Astrocyte of the spinal cord (primary cell): ENCODE results near the gene SLC20A1.

Experiments
- DNase-seq: peaks from one replicate; pipeline ENCODE4 v3.0.0; 2011; ENCODE audit warnings: low read depth, low spot score
- H3K4me3 ChIP-seq: 2 replicates; pipeline ENCODE4 v1.5.1; 2011; ENCODE audit warnings: low read depth, mild to moderate bottlenecking, low read length, moderate library complexity
- CTCF ChIP-seq: IDR thresholded peaks from 2 replicates; pipeline ENCODE4 v1.5.1; 2012; ENCODE audit warnings: low read depth, mild to moderate bottlenecking, low read length, inconsistent platforms
- in situ Hi-C: cut with HindIII; loops from 2 replicates; pipeline ENCODE4 v1.10.0; 2017; ENCODE audit warnings: low sequenced_read_pairs

SLC20A1 gene

GRCh38 chr2:112679484-112679883 is 33.7 kb downstream of the SLC20A1 start:
- no peak overlapping the region for H3K4me3 ChIP-seq
- DNase-seq, result no peak

GRCh38 chr2:112680666-112681101 is 34.9 kb downstream of the SLC20A1 start:
- DNase-seq, result peak; percentile 32
- in situ Hi-C loops, result no loop called here
- H3K4me3 ChIP-seq, result no peak overlapping the region
- no peak for TF ChIP-seq CTCF

More at GRCh38 chr2:112679484-112679883, 33.7 kb downstream of the SLC20A1 start:
- in situ Hi-C loops, result no loop called here
- no peak for TF ChIP-seq CTCF

GRCh38 chr2:112682101-112682500 is 36.4 kb downstream of the SLC20A1 start:
- no peak for DNase-seq
- H3K4me3 ChIP-seq, result no peak overlapping the region
- in situ Hi-C loops, result no loop called here
- TF ChIP-seq CTCF, result no peak

- no peak for TF ChIP-seq CTCF
- in situ Hi-C loops, result no loop called here
- DNase-seq, result no peak
- no peak overlapping the region for H3K4me3 ChIP-seq
These were observed 38.0 kb downstream of the SLC20A1 start for GRCh38 chr2:112683550-112684414.

GRCh38 chr2:112684415-112684775 is 38.7 kb downstream of the SLC20A1 start:
- no peak for DNase-seq
- H3K4me3 ChIP-seq, result no peak overlapping the region
- no peak for TF ChIP-seq CTCF
- in situ Hi-C loops, result no loop called here

- in situ Hi-C loops, result no loop called here
These were observed 39.6 kb downstream of the SLC20A1 start for GRCh38 chr2:112685271-112685884.

More at GRCh38 chr2:112685271-112685884, 39.6 kb downstream of the SLC20A1 start:
- DNase-seq, result no peak
- no peak overlapping the region for H3K4me3 ChIP-seq
- peak; percentile 15 for TF ChIP-seq CTCF
